HepG2 (cell line): ENCODE measurements around the gene FXR2. TPM values are rescaled to one million over a fixed set of nuclear protein-coding genes. Genes with fewer than 3 reads are reported as not detected.

Source experiments
- E2F5 ChIP-seq: sonication (generic); formaldehyde crosslinking; conservative IDR thresholded peaks from 2 replicates; pipeline ENCODE4 v1.4.0; 2020; ENCODE audit warnings: missing genetic modification reagents
- ELK4 ChIP-seq: sonication (generic); formaldehyde crosslinking; IDR thresholded peaks from 2 replicates; pipeline ENCODE4 v1.9.0; 2021; ENCODE audit warnings: missing genetic modification reagents, borderline replicate concordance
- FOXC1 ChIP-seq: sonication (generic); formaldehyde crosslinking; IDR thresholded peaks from 2 replicates; pipeline ENCODE4 v1.8.0; 2022; ENCODE audit warnings: mild to moderate bottlenecking, missing genetic modification reagents, borderline replicate concordance
- GFI1 ChIP-seq: sonication (generic); formaldehyde crosslinking; IDR thresholded peaks from 2 replicates; pipeline ENCODE4 v1.5.0; 2020; ENCODE audit warnings: missing genetic modification reagents, mild to moderate bottlenecking, borderline replicate concordance
- HINFP ChIP-seq: sonication (generic); formaldehyde crosslinking; IDR thresholded peaks from 2 replicates; pipeline ENCODE4 v1.4.0; 2020; ENCODE audit warnings: low read depth, mild to moderate bottlenecking, missing genetic modification reagents
- HOXD1 ChIP-seq: sonication (generic); formaldehyde crosslinking; IDR thresholded peaks from 2 replicates; pipeline ENCODE4 v1.5.0; 2020; ENCODE audit warnings: missing genetic modification reagents
- KLF12 ChIP-seq: sonication (generic); formaldehyde crosslinking; IDR thresholded peaks from 2 replicates; pipeline ENCODE4 v1.4.0; 2020; ENCODE audit warnings: missing genetic modification reagents, borderline replicate concordance
- KLF16 ChIP-seq, 2 experiments: sonication (generic) in 1 of 2; formaldehyde crosslinking in 1 of 2; IDR thresholded peaks; 2 replicates each; pipeline versions ENCODE4 v1.6.1 to v1.8.0; 2016 to 2023; ENCODE audit warnings: missing genetic modification reagents in 2 of 2, missing compliant biosample characterization in 1 of 2
- NFE2 ChIP-seq: sonication (generic); formaldehyde crosslinking; IDR thresholded peaks from 2 replicates; pipeline ENCODE4 v1.4.0; 2020; ENCODE audit warnings: missing genetic modification reagents
- PLRG1 ChIP-seq: fragments of 450-650 bp; conservative IDR thresholded peaks from 2 replicates; pipeline ENCODE4 v1.6.1; 2016
- PTBP1 ChIP-seq: fragments of 200-400 bp; formaldehyde crosslinking; IDR thresholded peaks from 2 replicates; pipeline ENCODE4 v1.6.1; 2018; ENCODE audit warnings: low read length, low read depth; ENCODE audit not compliant: poor library complexity, severe bottlenecking
- RFX1 ChIP-seq: fragments of 450-650 bp; IDR thresholded peaks from 2 replicates; pipeline ENCODE4 v1.6.1; 2017
- RFX5 ChIP-seq: IDR thresholded peaks from 2 replicates; pipeline ENCODE4 v1.6.1; 2011; ENCODE audit warnings: low read depth, low read length, improper control_type of control experiment
- RXRA ChIP-seq: sonication (generic); formaldehyde crosslinking; IDR thresholded peaks from 2 replicates; pipeline ENCODE4 v1.5.1; 2020; ENCODE audit warnings: missing genetic modification reagents
- SRSF9 ChIP-seq: fragments of 200-400 bp; formaldehyde crosslinking; IDR thresholded peaks from 2 replicates; pipeline ENCODE4 v1.6.1; 2018; ENCODE audit warnings: borderline replicate concordance, mild to moderate bottlenecking, low read depth, low read length; ENCODE audit not compliant: insufficient read depth, poor library complexity, severe bottlenecking
- SRY ChIP-seq: sonication (generic); formaldehyde crosslinking; IDR thresholded peaks from 2 replicates; pipeline ENCODE4 v1.8.0; 2022; ENCODE audit warnings: mild to moderate bottlenecking, missing genetic modification reagents
- ZFP36L1 ChIP-seq: sonication (generic); formaldehyde crosslinking; IDR thresholded peaks from 2 replicates; pipeline ENCODE4 v1.8.0; 2022; ENCODE audit warnings: mild to moderate bottlenecking, missing genetic modification reagents, moderate library complexity
- ZNF101 ChIP-seq: sonication (generic); formaldehyde crosslinking; IDR thresholded peaks from 2 replicates; pipeline ENCODE4 v1.4.0; 2020; ENCODE audit warnings: mild to moderate bottlenecking, low read depth, missing genetic modification reagents, borderline replicate concordance
- ZNF460 ChIP-seq: sonication (generic); formaldehyde crosslinking; IDR thresholded peaks from 2 replicates; pipeline ENCODE4 v1.5.1; 2020; ENCODE audit warnings: missing genetic modification reagents, mild to moderate bottlenecking, borderline replicate concordance
- ZNF468 ChIP-seq: sonication (generic); formaldehyde crosslinking; IDR thresholded peaks from 2 replicates; pipeline ENCODE4 v1.8.0; 2022; ENCODE audit warnings: mild to moderate bottlenecking, moderate library complexity, missing genetic modification reagents
- ZNF513 ChIP-seq: sonication (generic); formaldehyde crosslinking; conservative IDR thresholded peaks from 2 replicates; pipeline ENCODE4 v1.5.0; 2020; ENCODE audit warnings: missing genetic modification reagents
- ZNF607 ChIP-seq: sonication (generic); formaldehyde crosslinking; IDR thresholded peaks from 2 replicates; pipeline ENCODE4 v1.5.1; 2020; ENCODE audit warnings: missing genetic modification reagents, mild to moderate bottlenecking, borderline replicate concordance
- ZNF614 ChIP-seq: IDR thresholded peaks from 2 replicates; pipeline ENCODE4 v1.6.1; 2018; ENCODE audit warnings: missing biosample characterization, missing genetic modification reagents, inconsistent platforms, borderline replicate concordance
- ZNF724P ChIP-seq: sonication (generic); formaldehyde crosslinking; IDR thresholded peaks from 2 replicates; pipeline ENCODE4 v1.8.0; 2022; ENCODE audit warnings: missing genetic modification reagents, borderline replicate concordance
- ZNF792 ChIP-seq: IDR thresholded peaks from 2 replicates; pipeline ENCODE4 v1.6.1; 2016
- polyA plus RNA-seq, 8 experiments: library from polyadenylated mRNA; depleted of rRNA in 3 of 8; stranded (reverse) in 7 of 8; unstranded in 1 of 8; fragments of >200 nt; fragmentation: Illumina TruSeq in 4 of 8; extraction: Trizol in 4 of 8; gene quantifications; 2 replicates each; pipeline versions ENCODE4 v1.2.1 to v1.2.3, GENCODE V29; 2011 to 2016; ENCODE audit warnings: low read depth in 4 of 8, missing spikeins in 1 of 8, mixed read lengths in 1 of 8; ENCODE audit not compliant: insufficient read depth in 1 of 8
- total RNA-seq, 5 experiments: library from RNA; depleted of rRNA; stranded (reverse); fragments of >200 nt; fragmentation: Illumina TruSeq; extraction: Trizol; gene quantifications; 2 replicates each; pipeline ENCODE4 v1.2.3, GENCODE V29; 2016; ENCODE audit warnings: low read depth in 1 of 5

FXR2 gene
- total and polyA plus RNA-seq, 2 of the 13 experiments (the other 11 are each of a cell fraction or from before 2014, with no cell fraction given) = 20.9 to 24.4 TPM

GRCh38 chr17:7572588-7573323, 41.9 kb downstream of the FXR2 start (continued):
- TF ChIP-seq FOXC1 (CRISPR knock-in tag) (no peak; the same call in 1 of the 2 replicates), ZNF792 (CRISPR knock-in tag) (no peak), ZNF607 (peak; percentile 65; the same call in 1 of the 2 replicates), ZNF513 (CRISPR knock-in tag) (no peak), E2F5 (CRISPR knock-in tag) (peak; percentile 74; the same call in 1 of the 2 replicates), KLF16 (CRISPR knock-in tag; IDR thresholded peaks at IDR 0.05) (no peak), ZNF614 (no peak), ELK4 (no peak), PTBP1 (no peak), ZFP36L1 (no peak), NFE2 (CRISPR knock-in tag) (no peak), ZNF468 (CRISPR knock-in tag) (no peak), KLF12 (CRISPR knock-in tag) (no peak), ZNF460 (no peak), ZNF724P (CRISPR knock-in tag) (0 out of 2 replicates have a peak, but pooled peaks have one; percentile 43), PLRG1 (no peak), SRY (peak; percentile 77; the same call in 1 of the 2 replicates), ZNF101 (CRISPR knock-in tag) (0 out of 2 replicates have a peak, but pooled peaks have one; percentile 64), RFX5 (0 out of 2 replicates have a peak, but pooled peaks have one; percentile 55), SRSF9 (no peak), GFI1 (CRISPR knock-in tag) (peak; percentile 76; the same call in 1 of the 2 replicates), RXRA (peak; percentile 33; the same call in 1 of the 2 replicates), RFX1 (peak; percentile 62; the same call in 1 of the 2 replicates), HINFP (CRISPR knock-in tag) (0 out of 2 replicates have a peak, but pooled peaks have one; percentile 11), HOXD1 (CRISPR knock-in tag) (0 out of 2 replicates have a peak, but pooled peaks have one; percentile 55)
